PC-3 (cell line): ENCODE results near the gene KLHDC8B. TPM values are rescaled to one million over a fixed set of nuclear protein-coding genes. Genes with fewer than 3 reads are reported as not detected.

Experiments
- ATAC-seq: fragments of 200-7000 bp; cut with Tn5 transposase; 2 replicates; pipeline ENCODE4 v1.9.1; 2020; ENCODE audit warnings: mild to moderate bottlenecking, moderate library complexity
- BruUV-seq: library from RNA; stranded (reverse); fragments of 400-500 nt; replicated peaks from 2 replicates; lab custom pipeline; 2021; lab: Mats Ljungman, UMichigan
- CTCF ChIA-PET: fragments of 300-600 bp; sonication (Branson Sonifier 250); formaldehyde crosslinking; loops from one replicate; lab custom pipeline; 2022; ENCODE audit warnings: antibody characterized with exemption; lab: Charles Lee
- POLR2A ChIA-PET: fragments of 300-600 bp; sonication (Branson Sonifier 250); formaldehyde crosslinking; loops from one replicate; lab custom pipeline; 2022; ENCODE audit warnings: antibody characterized with exemption; ENCODE audit not compliant: unreplicated experiment; lab: Charles Lee
- DNase-seq: peaks from one replicate; pipeline ENCODE4 v3.0.0-alpha.2; 2015
- H2AFZ ChIP-seq: fragments of 300-600 bp; sonication (generic); 2 replicates; pipeline ENCODE4 v1.6.0; 2016; ENCODE audit warnings: antibody characterized with exemption, low read length
- H3F3A ChIP-seq: fragments of 300-600 bp; sonication (generic); one replicate; pipeline ENCODE4 v1.6.0; 2017; ENCODE audit warnings: antibody characterized with exemption, low read length, control low read depth, mild to moderate bottlenecking; ENCODE audit not compliant: unreplicated experiment
- H3K27ac ChIP-seq: fragments of 300-600 bp; sonication (generic); 2 replicates; pipeline ENCODE4 v1.5.1; 2016; ENCODE audit warnings: mild to moderate bottlenecking, low read length
- H3K27me3 ChIP-seq: fragments of 300-600 bp; sonication (generic); 2 replicates; pipeline ENCODE4 v1.6.1; 2016; ENCODE audit warnings: low read length, mixed read lengths
- H3K36me3 ChIP-seq: fragments of 300-600 bp; sonication (generic); 2 replicates; pipeline ENCODE4 v1.6.1; 2016; ENCODE audit warnings: low read depth, mixed run types, low read length, mixed read lengths
- H3K4me1 ChIP-seq: fragments of 300-600 bp; sonication (generic); 2 replicates; pipeline ENCODE4 v1.5.1; 2016; ENCODE audit warnings: low read length; ENCODE audit not compliant: insufficient read depth
- H3K4me2 ChIP-seq: fragments of 300-600 bp; sonication (generic); 2 replicates; pipeline ENCODE4 v1.6.0; 2016; ENCODE audit warnings: low read length
- H3K4me3 ChIP-seq: fragments of 300-600 bp; sonication (generic); 2 replicates; pipeline ENCODE4 v1.5.1; 2016; ENCODE audit warnings: mild to moderate bottlenecking, low read length, mixed read lengths
- H3K79me2 ChIP-seq: fragments of 300-600 bp; sonication (generic); 2 replicates; pipeline ENCODE4 v1.6.1; 2017; ENCODE audit warnings: low read length, mixed read lengths
- H3K9ac ChIP-seq: fragments of 300-600 bp; sonication (generic); 2 replicates; pipeline ENCODE4 v1.6.0; 2016; ENCODE audit warnings: mild to moderate bottlenecking, low read length
- H3K9me2 ChIP-seq: fragments of 300-600 bp; sonication (generic); replicated peaks from 2 replicates; pipeline ENCODE4 v1.6.1; 2016; ENCODE audit warnings: mixed run types, low read length, mixed read lengths
- H3K9me3 ChIP-seq: fragments of 300-600 bp; sonication (generic); 2 replicates; pipeline ENCODE4 v1.6.1; 2016; ENCODE audit warnings: low read length, mixed read lengths
- H4K20me1 ChIP-seq: fragments of 300-600 bp; sonication (generic); 2 replicates; pipeline ENCODE4 v1.6.1; 2016; ENCODE audit warnings: low read length, mixed read lengths
- CTCF ChIP-seq: fragments of 300-600 bp; sonication (generic); conservative IDR thresholded peaks from 2 replicates; pipeline ENCODE4 v1.5.1; 2017; ENCODE audit warnings: antibody characterized with exemption, low read depth, mild to moderate bottlenecking, low read length
- EZH2 ChIP-seq: fragments of 300-600 bp; sonication (generic); IDR thresholded peaks from one replicate; pipeline ENCODE4 v1.6.1; 2017; ENCODE audit warnings: antibody characterized with exemption, mild to moderate bottlenecking, low read length; ENCODE audit not compliant: unreplicated experiment
- EZH2phosphoT487 ChIP-seq: fragments of 300-600 bp; sonication (generic); IDR thresholded peaks from 2 replicates; pipeline ENCODE4 v1.6.1; 2018; ENCODE audit warnings: mild to moderate bottlenecking, antibody characterized with exemption, low read length, borderline replicate concordance
- intact Hi-C: fragments of 100-400 bp; cut with micrococcal nuclease; formaldehyde crosslinking; loops from 2 replicates; pipeline ENCODE4 v1.9.0; 2023
- total RNA-seq: library from RNA; depleted of rRNA; stranded (reverse); fragments of >200 nt; gene quantifications from 2 replicates; pipeline ENCODE4 v1.2.3, GENCODE V29; 2014

Gene KLHDC8B
- total RNA-seq, 1 experiment from 2014 or later: 34.4 TPM

GRCh38 chr3:49177073-49177472, 5.7 kb downstream of the KLHDC8B start:
- H3F3A ChIP-seq: no peaks in the 10 kb centered on the region
- no peak overlapping the region for H2AFZ ChIP-seq
- H3K27me3 ChIP-seq: no peaks in the 10 kb centered on the region
- no TSS peak for BruUV-seq
- H3K4me1 ChIP-seq: peaks cover 2% of the 10 kb centered on the region; the same call in 1 of the 2 replicates
- POLR2A ChIA-PET: no interaction called here
- H3K79me2 ChIP-seq: no peaks in the 10 kb centered on the region
- no peaks in the 10 kb centered on the region for H3K36me3 ChIP-seq
- DNase-seq (no peak), ATAC-seq (no peak)
- H4K20me1 ChIP-seq: no peaks in the 10 kb centered on the region
- no peaks in the 10 kb centered on the region for H3K9me2 ChIP-seq
- no peak overlapping the region for H3K4me3 ChIP-seq
- TF ChIP-seq EZH2phosphoT487: no peak
- TF ChIP-seq EZH2: no peak
- TF ChIP-seq CTCF: no peak
- intact Hi-C loops: no loop called here
- no peak overlapping the region for H3K9ac ChIP-seq
- H3K9me3 ChIP-seq: no peaks in the 10 kb centered on the region
- CTCF ChIA-PET: no interaction called here
- H3K27ac ChIP-seq: no peak overlapping the region
- no peak overlapping the region for H3K4me2 ChIP-seq

- no peak overlapping the region for H3K4me3 ChIP-seq
- H3F3A ChIP-seq: no peaks in the 10 kb centered on the region
- no TSS peak for BruUV-seq
- no peaks in the 10 kb centered on the region for H3K9me3 ChIP-seq
- ChIA-PET POLR2A (no interaction called here), CTCF (no interaction called here)
- no peak overlapping the region for H3K4me2 ChIP-seq
- TF ChIP-seq CTCF (no peak), EZH2 (no peak), EZH2phosphoT487 (no peak)
- DNase-seq (no peak), ATAC-seq (no peak)
- H3K27me3 ChIP-seq: no peaks in the 10 kb centered on the region
- no peak overlapping the region for H3K9ac ChIP-seq
- no peak overlapping the region for H2AFZ ChIP-seq
- H4K20me1 ChIP-seq: no peaks in the 10 kb centered on the region
- intact Hi-C loops: no loop called here
- no peaks in the 10 kb centered on the region for H3K36me3 ChIP-seq
- H3K9me2 ChIP-seq: no peaks in the 10 kb centered on the region
- no peak overlapping the region for H3K27ac ChIP-seq
- H3K79me2 ChIP-seq: no peaks in the 10 kb centered on the region
- no peaks in the 10 kb centered on the region for H3K4me1 ChIP-seq
Observed at GRCh38 chr3:49180116-49180515, 8.7 kb downstream of the KLHDC8B start.

- ChIA-PET CTCF (no interaction called here), POLR2A (no interaction called here)
- H3F3A ChIP-seq: no peaks in the 10 kb centered on the region
- intact Hi-C loops: no loop called here
- H3K79me2 ChIP-seq: no peaks in the 10 kb centered on the region
- no peaks in the 10 kb centered on the region for H3K9me3 ChIP-seq
- H4K20me1 ChIP-seq: no peaks in the 10 kb centered on the region
- H3K9me2 ChIP-seq: no peaks in the 10 kb centered on the region
- H3K4me3 ChIP-seq: no peak overlapping the region
- no TSS peak for BruUV-seq
- TF ChIP-seq CTCF: no peak
- no peak for TF ChIP-seq EZH2
- TF ChIP-seq EZH2phosphoT487: no peak
- no peaks in the 10 kb centered on the region for H3K27me3 ChIP-seq
- no peaks in the 10 kb centered on the region for H3K36me3 ChIP-seq
- no peaks in the 10 kb centered on the region for H3K4me1 ChIP-seq
- H3K27ac ChIP-seq: no peak overlapping the region
- DNase-seq: no peak
- H3K9ac ChIP-seq: no peak overlapping the region
- H2AFZ ChIP-seq: no peak overlapping the region
- no peak overlapping the region for H3K4me2 ChIP-seq
- ATAC-seq: no peak
Observed at GRCh38 chr3:49181351-49181750, 10.0 kb downstream of the KLHDC8B start.
